Stimulated activated CD4-positive, alpha-beta T cell treated with anti-CD3 and anti-CD28 coated beads, Interleukin-1b, Interleukin-23, amount 100 ng/mL, for 48 hours (primary cell): ENCODE data around the gene COPS4.
"Not testable (repeated sequence)": the region's sequence is repeated elsewhere in the genome, so short reads cannot be mapped to it uniquely, and the experiment has no call there.

Source experiments
- DNase-seq: peaks from one replicate; pipeline ENCODE4 v3.0.0-alpha.2; 2020

The COPS4 gene

DNA sequence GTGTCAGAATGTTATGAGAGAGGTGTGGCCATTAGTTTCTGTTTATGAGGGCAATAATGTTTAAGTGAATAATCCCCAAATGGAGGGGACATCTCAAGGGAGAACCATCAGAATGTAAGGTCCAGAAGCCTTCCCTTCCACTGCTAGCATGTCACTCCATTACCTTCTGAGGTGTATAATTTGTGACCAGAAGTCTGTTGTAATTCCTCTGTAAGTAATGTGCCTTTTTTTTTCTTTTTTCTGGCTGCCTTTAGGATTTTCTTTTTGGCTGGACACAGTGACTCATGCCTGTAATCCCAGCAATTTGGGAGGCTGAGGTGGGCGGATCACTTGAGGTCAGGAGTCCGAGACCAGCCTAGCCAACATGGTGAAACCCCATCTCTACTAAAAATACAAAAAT lies 10.8 kb upstream of the COPS4 start:
- DNase-seq, result no peak

GRCh38 chr4:83025563-83025962 lies 9.4 kb upstream of the COPS4 start:
- no peak for DNase-seq

DNA sequence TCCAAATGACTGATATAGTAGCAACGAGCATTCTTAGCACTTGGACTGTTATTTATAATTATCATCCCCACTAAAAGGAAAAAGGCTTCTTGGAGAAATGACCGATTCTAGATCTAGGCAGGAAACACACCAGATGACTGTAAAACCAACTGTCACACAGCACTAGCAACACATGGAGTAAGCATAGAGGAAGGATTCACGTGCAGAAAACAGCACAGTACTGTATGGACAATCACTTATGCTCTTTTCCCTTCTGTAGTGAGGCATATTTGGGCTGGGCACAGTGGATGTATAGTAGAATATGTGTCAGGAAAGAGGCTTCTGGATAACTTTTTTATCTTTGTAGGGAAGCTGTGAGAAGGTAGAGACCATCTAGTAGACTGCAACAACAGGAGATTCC lies 6.0 kb upstream of the COPS4 start:
- no peak for DNase-seq

GRCh38 chr4:83029688-83030087 lies 5.3 kb upstream of the COPS4 start:
- no peak for DNase-seq

- no peak for DNase-seq
Observed at GRCh38 chr4:83036991-83037665, 2.1 kb downstream of the COPS4 start.

- no peak for DNase-seq
Observed at GRCh38 chr4:83040269-83040668, 5.3 kb downstream of the COPS4 start.

- DNase-seq, result not testable (repeated sequence)
Observed at GRCh38 chr4:83043157-83043556, 8.2 kb downstream of the COPS4 start.

DNA sequence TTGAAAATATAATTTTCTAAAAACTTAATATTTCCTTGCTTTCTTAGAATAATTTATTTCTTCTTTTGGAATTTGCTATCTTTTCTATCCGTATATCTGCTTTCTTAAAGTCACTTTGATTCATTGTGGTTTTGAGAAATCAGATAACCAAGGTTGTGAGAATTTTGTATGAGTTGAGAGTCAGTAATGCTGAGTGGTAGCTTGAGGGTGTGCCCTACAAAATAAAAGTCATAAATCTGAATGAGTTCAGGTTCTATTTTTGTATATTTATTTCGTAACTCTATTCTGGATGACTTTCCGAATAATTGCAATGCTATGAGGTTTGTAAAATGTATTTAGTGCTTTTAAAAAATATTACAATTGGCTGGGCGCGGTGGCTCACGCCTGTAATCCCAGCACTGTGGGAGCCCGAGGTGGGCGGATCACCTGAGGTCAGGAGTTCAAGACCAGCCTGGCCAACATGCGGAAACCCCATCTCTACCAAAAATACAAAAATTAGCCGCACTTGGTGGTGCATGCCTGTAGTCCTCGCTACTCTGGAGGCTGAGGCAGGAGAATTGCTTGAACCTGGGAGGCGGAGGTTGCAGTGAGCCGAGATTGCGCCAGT lies 8.9 kb downstream of the COPS4 start:
- DNase-seq, result no peak

GRCh38 chr4:83046693-83047473 lies 11.9 kb downstream of the COPS4 start:
- DNase-seq, result no peak

DNA sequence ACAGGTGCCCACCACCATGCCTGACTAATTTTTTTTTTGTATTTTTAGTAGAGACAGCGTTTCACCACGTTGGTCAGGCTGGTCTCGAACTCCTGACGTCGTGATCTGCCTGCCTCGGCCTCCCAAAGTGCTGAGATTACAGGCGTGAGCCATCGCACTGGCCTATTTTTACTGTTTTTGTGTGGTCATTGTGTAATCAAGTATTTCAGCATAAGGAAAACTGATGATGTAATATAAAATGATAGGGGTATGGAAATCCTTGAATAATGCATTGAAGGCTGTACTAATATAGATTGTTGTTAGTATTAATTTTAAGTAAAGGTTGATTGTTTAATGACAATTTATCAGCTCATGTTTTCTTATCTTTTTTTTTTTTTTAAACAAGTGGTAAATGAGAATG lies 13.8 kb downstream of the COPS4 start:
- DNase-seq, result not testable (repeated sequence)

GRCh38 chr4:83054928-83055327 lies 19.9 kb downstream of the COPS4 start:
- no peak for DNase-seq

DNA sequence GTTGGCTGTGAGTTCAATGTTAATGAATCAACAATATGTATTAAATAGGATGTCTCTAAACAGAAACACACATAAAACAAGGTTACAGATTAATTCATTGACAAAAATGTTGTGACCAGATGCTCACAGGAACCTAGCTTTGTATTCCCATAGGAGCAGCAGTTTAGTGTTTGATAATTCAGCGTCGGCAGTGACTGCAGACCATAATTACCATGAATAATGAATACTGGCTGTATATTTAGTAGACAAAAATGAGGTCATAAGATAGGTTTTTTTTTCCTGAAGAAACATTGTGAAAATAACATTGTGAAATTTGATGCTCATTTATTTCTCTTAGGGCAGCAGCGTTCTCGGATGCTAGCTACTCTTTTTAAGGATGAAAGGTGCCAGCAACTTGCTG lies 27.8 kb downstream of the COPS4 start:
- no peak for DNase-seq

DNA sequence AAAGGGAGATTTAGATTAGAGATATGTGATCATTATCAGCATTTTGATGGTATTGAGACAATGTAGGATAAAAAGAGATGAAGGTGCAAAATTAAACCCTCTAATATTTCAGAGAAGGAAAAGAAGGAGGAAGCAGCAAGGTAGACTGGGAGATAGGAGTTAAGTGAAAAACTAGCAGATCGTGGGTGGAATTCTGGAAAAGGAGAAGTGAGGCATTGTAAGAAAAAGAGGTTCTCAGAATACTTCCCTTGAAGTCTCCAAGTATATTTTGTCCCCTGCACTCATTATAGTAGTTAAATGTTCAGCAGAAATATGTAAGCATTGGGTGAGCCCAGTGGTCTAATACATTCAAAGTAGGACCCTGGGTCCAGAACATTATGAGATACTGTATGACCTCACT lies 30.3 kb downstream of the COPS4 start:
- DNase-seq, result no peak

- no peak for DNase-seq
Observed at GRCh38 chr4:83067058-83067639, 32.2 kb downstream of the COPS4 start.

GRCh38 chr4:83071116-83071515 lies 36.1 kb downstream of the COPS4 start:
- no peak for DNase-seq

DNA sequence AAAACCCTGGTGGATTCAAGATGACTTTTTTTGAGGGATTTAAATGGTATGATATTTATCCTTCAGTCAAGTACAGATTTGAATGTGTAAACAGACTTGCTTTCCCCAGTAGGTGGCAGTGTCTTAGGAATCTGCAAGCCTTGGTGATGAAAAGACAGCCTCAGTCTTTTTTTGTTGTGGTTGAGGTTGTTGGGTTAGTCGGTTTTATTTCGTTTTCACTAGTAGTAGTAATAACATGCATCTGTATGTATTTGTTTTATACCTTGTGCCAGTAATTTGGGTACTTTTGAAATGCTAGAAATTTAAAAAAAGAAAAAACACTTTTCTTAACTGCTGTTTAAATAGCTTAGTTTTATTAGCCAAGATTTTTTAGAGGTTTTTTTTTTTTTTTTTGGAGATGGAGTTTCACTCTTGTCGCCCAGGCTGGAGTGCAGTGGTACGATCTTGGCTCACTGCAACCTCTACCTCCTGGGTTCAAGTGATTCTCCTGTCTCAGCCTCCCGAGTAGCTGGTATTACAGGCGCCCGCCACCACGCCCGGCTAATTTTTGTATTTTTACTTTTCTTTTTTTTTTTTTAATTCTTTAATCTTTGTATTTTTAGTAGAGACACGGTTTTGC lies 39.2 kb downstream of the COPS4 start:
- DNase-seq, result peak; percentile 58

DNA sequence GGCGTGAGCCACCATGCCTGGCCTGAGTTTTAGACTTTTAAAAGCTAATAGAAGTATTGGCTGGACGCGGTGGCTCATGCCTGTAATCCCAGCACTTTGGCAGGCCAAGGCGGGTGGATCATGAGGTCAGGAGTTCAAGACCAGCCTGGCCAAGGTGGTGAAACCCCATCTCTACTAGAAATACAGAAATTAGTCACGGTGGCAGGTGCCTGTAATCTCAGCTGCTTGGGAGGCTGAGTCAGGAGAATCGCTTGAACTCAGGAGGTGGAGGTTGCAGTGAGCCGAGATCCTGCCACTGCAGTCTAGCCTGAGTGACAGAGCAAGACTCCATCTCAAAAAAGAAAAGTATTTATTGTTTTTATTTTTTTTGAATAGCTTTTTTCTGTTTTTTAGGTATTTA lies 39.8 kb downstream of the COPS4 start:
- DNase-seq, result peak; percentile 69

DNA sequence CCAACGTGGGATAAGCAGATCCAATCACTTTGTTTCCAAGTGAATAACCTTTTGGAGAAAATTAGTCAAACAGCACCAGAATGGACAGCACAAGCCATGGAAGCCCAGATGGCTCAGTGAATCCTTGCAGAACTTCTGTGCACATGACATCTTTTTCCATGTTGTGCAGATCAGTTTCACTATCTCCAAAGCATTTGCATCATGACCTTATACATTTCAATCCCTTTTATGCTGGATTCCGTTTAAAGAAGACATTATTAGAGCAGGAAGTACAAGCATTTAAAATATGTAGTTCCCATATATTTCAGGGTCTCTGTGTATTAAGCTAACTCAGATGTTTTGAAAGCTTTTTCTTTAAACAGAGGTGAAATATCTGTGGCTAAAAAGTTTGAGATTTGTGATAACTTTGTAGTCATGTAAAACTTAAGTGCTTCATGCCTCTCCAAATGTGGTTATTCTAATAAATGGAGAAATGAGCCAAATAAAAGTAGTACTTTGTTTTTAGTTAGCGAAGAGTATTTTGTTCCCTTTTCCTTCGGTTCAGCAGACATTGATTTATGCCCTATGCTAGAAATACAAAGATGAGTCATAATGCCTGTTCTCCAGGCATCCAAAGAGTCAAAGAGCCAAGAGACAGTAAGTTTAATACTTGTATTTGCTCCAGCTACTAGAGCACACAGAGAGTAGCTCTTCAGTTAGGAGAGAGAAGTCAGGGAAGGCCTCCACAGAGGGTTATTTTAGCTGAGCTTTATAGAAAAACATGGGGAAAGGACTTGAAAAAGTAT lies 40.5 kb downstream of the COPS4 start:
- no peak for DNase-seq

GRCh38 chr4:83080561-83080960 lies 45.6 kb downstream of the COPS4 start:
- no peak for DNase-seq

- DNase-seq, result no peak
Observed at GRCh38 chr4:83082777-83083176, 47.8 kb downstream of the COPS4 start.

DNA sequence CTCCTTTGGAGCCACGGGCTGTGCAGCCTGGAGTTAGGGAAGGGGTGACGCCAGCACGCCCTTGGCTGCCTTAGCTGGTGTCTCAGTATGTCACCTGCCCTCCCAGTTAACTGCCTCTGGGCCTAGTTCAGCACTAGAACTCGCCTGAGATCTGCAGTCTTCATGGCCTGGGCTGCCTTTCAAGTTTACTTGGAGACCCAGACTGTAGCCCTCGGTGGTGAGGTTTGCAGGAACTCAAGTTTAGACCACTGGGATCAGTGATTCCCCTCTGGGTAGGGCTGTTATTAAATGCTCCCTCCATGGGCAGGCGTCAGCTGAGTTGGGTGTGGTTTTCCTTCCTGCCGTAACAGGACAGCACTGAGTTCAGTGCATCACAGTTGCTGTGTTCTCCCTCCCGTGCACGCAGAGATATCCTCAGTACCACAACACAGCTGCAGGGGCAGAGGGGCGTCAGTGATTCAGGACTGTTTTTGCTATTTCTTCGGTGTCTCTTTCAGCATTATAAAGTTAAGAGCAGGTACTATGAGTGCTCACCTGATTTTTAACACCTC lies 49.0 kb downstream of the COPS4 start:
- DNase-seq, result peak; percentile 48

GRCh38 chr4:83084956-83085355 lies 50.0 kb downstream of the COPS4 start:
- not testable (repeated sequence) for DNase-seq
